ENCODE measurements around the gene SLC30A4. TPM values are rescaled to one million over a fixed set of nuclear protein-coding genes. Genes with fewer than 3 reads are reported as not detected.

Gene SLC30A4
- total RNA-seq, 4 donors from 2014 or later = 5.4 to 8.1 (median 7.2) TPM

- WGBS, 2 donors = 73 to 79% methylated on average over 11 to 13 of the region's 13 CpGs
- TF ChIP-seq CTCF (IDR thresholded peaks at IDR 0.05) (no peak), POLR2A (IDR thresholded peaks at IDR 0.05) (no peak)
- no peak for DNase-seq (ENCODE audit: low spot score in 2 of 2)
- intact Hi-C loops (cut with DNase I; ENCODE audit: low total_unique reads) = no loop called here
- no peak overlapping the region for H3K4me3 ChIP-seq (ENCODE audit: low read depth, poor library complexity, severe bottlenecking)
These were observed 74.3 kb downstream of the SLC30A4 start for GRCh38 chr15:45448066-45448915.

- WGBS, 2 donors = 83 to 87% methylated on average over 2 of the region's 2 CpGs
- intact Hi-C loops (cut with DNase I; ENCODE audit: low total_unique reads) = no loop called here
These were observed 78.9 kb downstream of the SLC30A4 start for GRCh38 chr15:45443645-45444044.

GRCh38 chr15:45442507-45443135 is 79.9 kb downstream of the SLC30A4 start:
- no peak overlapping the region for H3K4me3 ChIP-seq (ENCODE audit: low read depth, poor library complexity, severe bottlenecking)
- 62 to 74% methylated on average over 5 of the region's 5 CpGs for WGBS, 2 donors
- intact Hi-C loops (cut with DNase I; ENCODE audit: low total_unique reads) = no loop called here
- no peak for DNase-seq (ENCODE audit: low spot score in 2 of 2)
- TF ChIP-seq CTCF (IDR thresholded peaks at IDR 0.05) = no peak
- TF ChIP-seq POLR2A (IDR thresholded peaks at IDR 0.05) = no peak

More at GRCh38 chr15:45443645-45444044, 78.9 kb downstream of the SLC30A4 start:
- no peak for DNase-seq (ENCODE audit: low spot score in 2 of 2)
- TF ChIP-seq POLR2A (IDR thresholded peaks at IDR 0.05) (no peak), CTCF (IDR thresholded peaks at IDR 0.05) (no peak)
- no peak overlapping the region for H3K4me3 ChIP-seq (ENCODE audit: low read depth, poor library complexity, severe bottlenecking)

GRCh38 chr15:45441686-45442085 is 80.9 kb downstream of the SLC30A4 start:
- TF ChIP-seq CTCF (IDR thresholded peaks at IDR 0.05) (no peak), POLR2A (IDR thresholded peaks at IDR 0.05) (no peak)
- intact Hi-C loops (cut with DNase I; ENCODE audit: low total_unique reads) = no loop called here
- H3K4me3 ChIP-seq (ENCODE audit: low read depth, poor library complexity, severe bottlenecking) = no peak overlapping the region
- DNase-seq (ENCODE audit: low spot score in 2 of 2) = no peak
- WGBS, 2 donors = 74 to 79% methylated on average over 8 of the region's 8 CpGs

- intact Hi-C loops (cut with DNase I; ENCODE audit: low total_unique reads) = no loop called here
- DNase-seq (ENCODE audit: low spot score in 2 of 2) = no peak
- TF ChIP-seq CTCF (IDR thresholded peaks at IDR 0.05) (no peak), POLR2A (IDR thresholded peaks at IDR 0.05) (no peak)
- H3K4me3 ChIP-seq (ENCODE audit: low read depth, poor library complexity, severe bottlenecking) = no peak overlapping the region
These were observed 81.5 kb downstream of the SLC30A4 start for GRCh38 chr15:45441036-45441435.
